ENCODE measurements around the gene GSTM5. TPM values are rescaled to one million over a fixed set of nuclear protein-coding genes. Genes with fewer than 3 reads are reported as not detected.
"Not testable (repeated sequence)": the region's sequence is repeated elsewhere in the genome, so short reads cannot be mapped to it uniquely, and the experiment has no call there.

Gene GSTM5
- total RNA-seq, 1 experiment from 2014 or later: not detected

- no peaks in the 10 kb centered on the region for H3K9me3 ChIP-seq (ENCODE audit: control insufficient read depth, low read depth, low read length)
- no peak overlapping the region for H3K23ac ChIP-seq (ENCODE audit: insufficient read length, low read depth, low read length)
- no peak overlapping the region for H4K91ac ChIP-seq (ENCODE audit: insufficient read length, low read depth, low read length)
- no peak overlapping the region for H4K8ac ChIP-seq (replicated peaks; ENCODE audit: insufficient read length, low read depth, low read length)
- Mint-ChIP-seq H3K4me3 (no peak overlapping the region), H3K9me3 (no peaks in the 10 kb centered on the region), H3K27me3 (ENCODE audit: low read depth) (peaks cover 2% of the 10 kb centered on the region; the same call in 1 of the 2 replicates), H3K4me1 (no peaks in the 10 kb centered on the region), H3K36me3 (ENCODE audit: insufficient read depth in 1 of 3, low read depth in 3 of 3) (peaks cover 0 to 11% (median 0%) of the 10 kb centered on the region in 3 experiments; a peak in 1 of 7 replicates), H3K27ac (no peak overlapping the region)
- H3K27me3 ChIP-seq (ENCODE audit: insufficient read depth, low read length): no peaks in the 10 kb centered on the region
- H3K14ac ChIP-seq (ENCODE audit: insufficient read depth, low read length): no peak overlapping the region
- H4K20me1 ChIP-seq (ENCODE audit: control insufficient read depth, insufficient read depth, insufficient read length): no peaks in the 10 kb centered on the region
- TF ChIP-seq CTCF (conservative IDR thresholded peaks at IDR 0.05): no peak
- H4K5ac ChIP-seq (ENCODE audit: insufficient read length, low read depth, low read length): no peak overlapping the region
- H3K4me2 ChIP-seq (ENCODE audit: insufficient read depth, insufficient read length, low read length): no peak overlapping the region
- H3K56ac ChIP-seq (ENCODE audit: insufficient read length, low read depth, low read length): no peak overlapping the region
- no peak for DNase-seq
- H2BK120ac ChIP-seq (ENCODE audit: low read depth, low read length, poor library complexity, severe bottlenecking): no peak overlapping the region
- WGBS (ENCODE audit: extremely low coverage, insufficient read length, low lambda C conversion rate): no CpG with 5 or more reads among the region's 6 CpGs
- H2BK15ac ChIP-seq (ENCODE audit: low read depth, low read length): no peak overlapping the region
- H2AK5ac ChIP-seq (ENCODE audit: insufficient read length, low read length): no peak overlapping the region
- H3K79me1 ChIP-seq (ENCODE audit: insufficient read depth, low read depth, low read length, poor library complexity, severe bottlenecking): no peaks in the 10 kb centered on the region
- no peak overlapping the region for H3T11ph ChIP-seq (ENCODE audit: low read length)
- H2AFZ ChIP-seq (ENCODE audit: low read length): no peak overlapping the region
- no peaks in the 10 kb centered on the region for H3K4me1 ChIP-seq (ENCODE audit: insufficient read depth, low read length)
- H3K18ac ChIP-seq (ENCODE audit: insufficient read length, low read depth, low read length): no peak overlapping the region
- no peak overlapping the region for H3K9ac ChIP-seq (ENCODE audit: extremely low read depth, insufficient read length, low read length)
- H2BK12ac ChIP-seq (ENCODE audit: insufficient read length, low read depth, low read length): no peak overlapping the region
- no peaks in the 10 kb centered on the region for H3K79me2 ChIP-seq (ENCODE audit: insufficient read depth, low read length)
- H3K23me2 ChIP-seq (ENCODE audit: insufficient read length, low read depth, low read length, poor library complexity, severe bottlenecking): peaks cover 2% of the 10 kb centered on the region
- H3K27ac ChIP-seq (ENCODE audit: insufficient read length, low read depth, low read length): no peak overlapping the region
- no peak overlapping the region for H2BK5ac ChIP-seq (ENCODE audit: insufficient read length, low read length)
- no peak overlapping the region for H2BK20ac ChIP-seq (ENCODE audit: low read depth, low read length, poor library complexity, severe bottlenecking)
- H3K4ac ChIP-seq (ENCODE audit: low read depth, low read length): no peak overlapping the region
Measured at GRCh38 chr1:109691759-109692158, 20.3 kb upstream of the GSTM5 start.

DNA sequence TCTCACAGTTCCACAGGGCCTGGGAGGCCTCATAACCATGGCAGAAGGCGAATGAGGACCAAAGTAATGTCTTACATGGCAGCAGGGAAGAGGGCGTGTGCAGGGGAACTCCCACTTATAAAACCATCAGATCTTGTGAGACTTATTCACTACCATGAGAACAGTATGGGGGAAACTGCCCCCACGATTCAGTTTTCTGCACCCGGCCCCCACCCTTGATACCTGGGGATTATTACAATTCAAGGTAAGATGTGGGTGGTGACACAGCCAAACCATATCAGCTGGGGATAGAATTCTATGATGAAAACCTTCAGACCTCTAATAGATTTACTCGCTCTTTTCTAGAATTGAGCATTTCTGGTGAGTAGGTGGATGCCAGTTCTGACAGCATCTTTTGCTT, 17.7 kb upstream of the GSTM5 start:
- not testable (repeated sequence) for H3K4ac ChIP-seq (ENCODE audit: low read depth, low read length); H2AK5ac ChIP-seq (ENCODE audit: insufficient read length, low read length); H3K14ac ChIP-seq (ENCODE audit: insufficient read depth, low read length)

More for the DNA sequence above, 17.7 kb upstream of the GSTM5 start:
- H3K27me3 Mint-ChIP-seq (ENCODE audit: low read depth); H3K79me1 ChIP-seq (ENCODE audit: insufficient read depth, low read depth, low read length, poor library complexity, severe bottlenecking); H3K23me2 ChIP-seq (ENCODE audit: insufficient read length, low read depth, low read length, poor library complexity, severe bottlenecking); H2BK12ac ChIP-seq (ENCODE audit: insufficient read length, low read depth, low read length); H3K27me3 ChIP-seq (ENCODE audit: insufficient read depth, low read length); H3K56ac ChIP-seq (ENCODE audit: insufficient read length, low read depth, low read length); H3K4me1 ChIP-seq (ENCODE audit: insufficient read depth, low read length); H2BK5ac ChIP-seq (ENCODE audit: insufficient read length, low read length); H3T11ph ChIP-seq (ENCODE audit: low read length); H2BK120ac ChIP-seq (ENCODE audit: low read depth, low read length, poor library complexity, severe bottlenecking); H3K4me1 Mint-ChIP-seq; H3K4me2 ChIP-seq (ENCODE audit: insufficient read depth, insufficient read length, low read length); H3K23ac ChIP-seq (ENCODE audit: insufficient read length, low read depth, low read length); H2AFZ ChIP-seq (ENCODE audit: low read length); H4K5ac ChIP-seq (ENCODE audit: insufficient read length, low read depth, low read length); H3K4me3 Mint-ChIP-seq; H3K9me3 Mint-ChIP-seq; H3K27ac ChIP-seq (ENCODE audit: insufficient read length, low read depth, low read length); H4K20me1 ChIP-seq (ENCODE audit: control insufficient read depth, insufficient read depth, insufficient read length); H4K8ac ChIP-seq (replicated peaks; ENCODE audit: insufficient read length, low read depth, low read length); DNase-seq; H4K91ac ChIP-seq (ENCODE audit: insufficient read length, low read depth, low read length); H3K9me3 ChIP-seq (ENCODE audit: control insufficient read depth, low read depth, low read length); H3K79me2 ChIP-seq (ENCODE audit: insufficient read depth, low read length); H3K27ac Mint-ChIP-seq; H2BK15ac ChIP-seq (ENCODE audit: low read depth, low read length); H3K36me3 Mint-ChIP-seq (ENCODE audit: insufficient read depth in 1 of 3, low read depth in 3 of 3); H3K9ac ChIP-seq (ENCODE audit: extremely low read depth, insufficient read length, low read length); H3K18ac ChIP-seq (ENCODE audit: insufficient read length, low read depth, low read length); H2BK20ac ChIP-seq (ENCODE audit: low read depth, low read length, poor library complexity, severe bottlenecking): not testable (repeated sequence)
- no CpG with 5 or more reads among the region's 5 CpGs for WGBS (ENCODE audit: extremely low coverage, insufficient read length, low lambda C conversion rate)

Data from H9 (cell line).